HG02852 (cell line): Measurements from ENCODE around the gene STX16.
"Not testable (repeated sequence)": the region's sequence is repeated elsewhere in the genome, so short reads cannot be mapped to it uniquely, and the experiment has no call there.

Source experiments
- ATAC-seq: cut with Tn5 transposase; IDR thresholded peaks from one replicate; pipeline ENCODE4 v1.9.1; 2021; ENCODE audit warnings: mild to moderate bottlenecking, moderate library complexity; ENCODE audit not compliant: unreplicated experiment

STX16 gene

DNA sequence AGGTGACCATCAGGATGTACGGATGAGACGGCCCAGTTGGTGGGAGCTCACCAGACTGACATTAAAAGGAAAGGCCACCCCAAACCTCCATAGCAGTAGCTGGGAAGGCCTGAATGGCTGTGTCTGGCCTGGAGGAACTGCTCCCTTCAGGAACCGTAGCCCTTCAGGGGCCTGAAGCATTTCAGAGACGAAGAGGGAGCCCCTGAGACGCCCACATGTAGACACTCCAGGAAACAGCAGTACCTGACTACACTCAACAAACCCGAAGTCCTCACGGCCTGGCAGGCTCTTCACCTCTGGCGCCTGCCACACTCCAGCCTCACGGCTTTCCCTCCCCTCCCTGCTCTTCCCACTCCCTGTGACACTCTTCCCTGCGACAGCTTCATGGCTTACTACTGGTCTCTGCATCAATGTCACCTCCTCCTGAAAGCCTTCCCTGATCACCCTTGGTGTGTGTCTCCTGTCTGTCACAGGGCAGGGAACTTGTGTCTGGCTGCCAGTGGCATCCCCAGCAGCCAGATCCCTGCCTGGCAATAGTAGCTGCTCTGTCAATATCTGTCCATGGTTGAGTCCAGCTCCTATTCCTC, 14.6 kb upstream of the STX16 start:
- ATAC-seq = no peak

DNA sequence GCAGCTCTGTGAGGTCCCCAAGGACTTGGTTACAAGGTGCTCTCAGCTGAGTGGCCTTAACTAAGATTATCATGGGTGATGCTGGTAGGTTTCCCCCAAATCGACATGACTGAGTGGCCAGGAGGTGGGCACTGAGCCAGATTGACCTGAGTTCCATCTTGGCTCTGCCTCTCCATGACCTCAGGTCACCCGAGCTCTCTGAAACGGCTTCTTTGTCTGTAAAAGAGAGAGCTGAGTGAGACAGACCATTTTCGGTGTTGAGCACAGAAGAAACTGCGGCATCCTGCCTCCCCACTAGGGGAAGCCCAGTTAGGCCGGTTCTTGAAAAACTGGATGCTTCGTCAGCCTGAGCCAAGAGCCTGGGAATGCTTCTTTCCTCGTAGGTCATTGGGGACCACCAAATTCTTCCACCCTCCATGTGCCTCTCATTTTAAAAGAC, 14.1 kb upstream of the STX16 start:
- no peak for ATAC-seq

DNA sequence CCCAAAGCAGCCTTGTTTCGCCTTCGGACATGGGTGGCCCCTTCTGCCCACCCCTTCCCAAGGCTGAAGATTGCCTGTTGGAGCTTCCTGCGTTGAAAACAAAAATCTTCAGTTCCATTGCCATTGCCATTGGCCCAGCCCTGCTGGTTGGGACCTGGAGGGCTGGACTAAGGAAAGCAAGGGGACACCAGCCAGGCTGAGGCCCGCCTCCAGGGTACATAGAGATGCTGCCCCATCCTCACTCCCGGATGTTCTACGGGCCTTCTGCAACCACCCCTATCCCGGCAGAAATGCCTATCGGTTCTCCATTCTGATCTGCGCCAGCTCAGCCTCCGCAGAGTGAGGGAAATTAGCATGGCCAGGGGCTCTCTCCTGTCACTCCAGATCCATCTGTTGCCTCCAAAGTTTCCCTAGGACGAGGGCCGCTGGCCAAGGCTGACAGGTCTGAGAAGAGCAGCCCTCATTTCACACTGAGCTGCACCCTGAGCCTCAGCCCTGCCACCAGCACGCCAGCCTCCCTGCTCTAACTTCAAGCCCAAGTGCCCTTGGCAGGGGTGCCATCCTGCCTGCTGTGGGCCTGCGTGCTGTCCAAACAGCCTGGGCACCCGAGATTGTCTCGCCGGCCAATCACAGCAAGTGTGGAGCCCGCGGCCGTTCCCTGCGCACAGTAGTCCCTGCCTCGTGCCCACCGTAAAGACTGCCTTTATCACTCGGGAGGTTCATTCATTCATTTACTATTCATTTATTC, 13.4 kb upstream of the STX16 start:
- no peak for ATAC-seq

DNA sequence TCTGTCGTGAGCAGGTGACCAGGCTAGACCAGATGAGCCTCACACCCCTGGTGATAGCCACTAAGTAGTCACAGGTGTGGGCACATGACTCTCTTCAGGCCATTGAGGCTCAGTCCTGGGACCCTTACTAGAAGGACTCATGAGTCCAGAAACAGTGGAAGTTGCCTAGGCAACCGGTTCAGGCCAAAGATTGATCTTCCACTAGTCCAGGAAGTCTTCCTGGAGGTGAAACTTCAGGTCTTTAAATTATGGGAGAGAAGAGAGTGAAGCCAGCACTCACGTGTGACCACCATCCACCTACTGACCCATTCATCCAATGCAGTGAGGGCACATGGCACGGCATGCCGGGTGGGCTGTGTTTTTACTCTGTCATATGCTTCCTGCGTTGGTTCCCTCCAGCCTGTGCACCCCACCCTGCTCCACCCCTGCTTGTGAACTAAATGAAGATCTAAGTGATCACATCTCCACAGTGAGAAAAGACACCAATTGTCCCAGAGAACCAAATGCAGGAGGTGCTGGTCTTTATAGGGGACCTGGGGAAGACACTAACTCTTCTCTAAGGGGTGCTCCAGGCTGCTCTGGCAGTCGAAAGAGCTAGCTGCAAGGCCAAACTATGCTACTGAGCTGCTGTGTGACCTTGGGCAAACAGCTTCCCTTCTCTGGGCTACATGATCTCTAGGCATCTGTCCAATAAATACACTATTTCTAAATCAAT, 12.5 kb upstream of the STX16 start:
- ATAC-seq = no peak

DNA sequence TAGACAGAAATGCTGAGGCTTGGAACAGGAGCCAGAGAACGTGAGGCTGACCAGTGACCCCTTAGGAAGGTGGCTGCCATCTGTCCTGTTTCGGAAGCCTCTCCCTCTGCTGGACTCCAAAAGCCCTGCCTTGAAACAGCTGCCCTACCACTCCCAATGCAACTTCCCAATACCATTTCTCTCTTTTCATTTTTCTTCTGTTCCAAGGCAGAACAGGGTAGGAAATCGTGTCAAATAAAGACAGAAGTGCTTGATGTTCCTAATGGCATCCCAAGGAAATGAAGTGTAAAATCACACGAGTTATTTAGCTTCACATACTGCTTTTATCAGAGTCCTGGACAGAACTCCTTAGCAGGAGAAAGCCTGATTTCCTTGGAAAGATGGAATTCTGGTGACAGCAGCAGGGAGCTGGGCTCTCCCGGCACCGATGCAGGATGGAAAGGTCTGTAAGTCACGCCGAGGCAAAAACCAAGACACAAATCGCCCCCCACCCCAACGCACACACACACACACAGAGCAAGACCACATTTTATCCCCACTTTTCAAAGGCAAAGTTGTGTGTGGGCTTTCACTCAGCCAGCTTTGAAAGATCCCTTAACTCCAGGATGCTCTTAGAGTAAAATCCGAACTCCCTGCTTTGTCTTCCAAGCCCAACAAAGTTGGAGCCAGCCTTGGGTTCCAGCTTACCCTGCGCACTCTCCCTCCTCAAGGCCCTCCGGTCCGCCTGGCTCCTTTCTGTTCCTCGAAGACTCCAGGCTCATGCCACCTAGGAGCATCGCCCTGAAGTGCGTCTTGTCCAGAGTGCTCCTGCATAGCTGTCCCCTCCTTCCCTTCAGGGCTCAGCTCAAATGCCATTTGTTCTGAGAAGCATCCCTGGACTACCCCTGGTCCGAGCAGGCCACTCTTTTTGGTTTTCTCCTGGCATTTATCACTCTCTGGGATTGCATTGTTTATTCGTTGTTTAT, 11.6 kb upstream of the STX16 start:
- no peak for ATAC-seq

DNA sequence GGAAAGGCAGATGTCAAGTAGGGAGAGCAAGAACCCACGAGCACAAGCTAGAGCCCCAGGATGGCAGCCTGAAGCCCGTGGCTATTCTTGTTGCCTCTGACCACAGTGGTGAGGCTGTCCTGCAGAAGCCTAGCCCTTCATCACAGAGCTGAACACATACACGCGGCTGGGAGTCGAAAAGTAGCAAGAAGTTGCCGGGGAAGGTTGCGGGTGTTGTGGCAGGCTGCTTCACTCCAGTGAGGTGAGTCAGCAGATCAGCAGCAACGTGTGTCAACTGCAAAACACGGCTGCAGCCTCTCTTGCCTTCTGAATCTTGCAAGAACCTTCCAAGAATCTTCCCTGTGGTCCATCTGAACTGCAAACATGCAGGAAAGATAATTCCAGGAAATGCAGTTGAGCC, 10.6 kb upstream of the STX16 start:
- no peak for ATAC-seq

DNA sequence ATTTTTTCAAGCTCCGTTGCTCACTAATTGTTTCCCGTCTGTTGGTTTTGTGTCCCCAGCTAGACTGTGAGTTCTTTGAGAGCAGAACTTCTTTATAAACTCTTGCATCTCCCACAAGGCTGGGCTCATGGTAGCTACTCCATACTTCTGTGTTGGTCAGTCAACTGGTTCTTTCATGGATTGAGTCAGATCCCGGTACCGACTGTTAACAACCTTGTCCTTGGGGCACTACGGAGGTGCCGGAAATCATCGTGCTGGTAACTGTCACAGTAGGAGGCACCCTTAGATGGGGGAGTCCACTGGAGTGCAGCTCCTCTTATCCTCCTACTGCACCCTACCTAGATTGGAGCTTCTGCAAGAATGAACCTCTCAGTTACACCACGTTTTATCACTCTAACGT, 8.6 kb upstream of the STX16 start:
- ATAC-seq = no peak

DNA sequence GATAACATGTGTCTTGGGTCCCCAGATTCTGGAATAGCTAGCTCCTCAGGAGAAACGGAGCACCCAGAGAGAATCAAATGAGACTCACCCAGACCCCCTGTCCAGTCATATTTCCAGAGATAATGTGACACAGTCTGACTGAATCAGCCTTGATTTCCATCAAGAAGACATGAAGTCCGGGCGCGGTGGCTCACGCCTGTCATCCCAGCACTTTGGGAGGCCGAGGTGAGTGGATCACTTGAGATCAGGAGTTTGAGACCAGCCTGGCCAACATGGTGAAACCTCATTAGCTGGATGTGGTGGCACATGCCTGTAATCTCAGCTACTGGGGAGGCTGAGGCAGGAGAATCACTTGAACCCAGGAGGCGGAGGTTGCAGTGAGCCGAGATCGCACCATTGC, 8.2 kb upstream of the STX16 start:
- ATAC-seq = not testable (repeated sequence)

DNA sequence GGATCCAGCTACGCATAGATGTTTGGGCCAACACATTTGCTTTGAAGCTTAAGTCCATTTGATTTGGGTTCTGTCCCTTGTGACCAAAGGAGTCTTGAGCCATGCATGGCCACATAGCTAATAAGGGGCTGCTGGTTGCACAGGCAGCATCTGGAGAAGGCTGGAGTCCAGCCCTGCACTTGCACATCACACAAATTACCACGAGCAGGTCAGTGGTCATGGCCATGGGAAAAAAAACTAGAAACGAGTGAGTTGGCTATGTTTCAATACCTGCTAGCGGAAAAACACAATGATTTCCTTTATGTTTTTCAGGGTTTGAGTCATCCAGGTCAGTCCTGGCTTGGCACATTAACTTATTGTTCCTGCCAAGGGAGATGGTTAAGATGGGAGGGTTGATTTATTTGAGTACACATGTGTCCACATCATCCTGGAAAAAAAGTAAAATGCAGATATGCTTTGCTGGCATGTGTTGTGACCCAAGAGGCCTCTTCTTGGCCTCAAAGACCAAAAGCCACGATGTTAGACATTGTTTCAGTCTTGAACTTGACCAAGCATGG, 5.6 kb upstream of the STX16 start:
- no peak for ATAC-seq

DNA sequence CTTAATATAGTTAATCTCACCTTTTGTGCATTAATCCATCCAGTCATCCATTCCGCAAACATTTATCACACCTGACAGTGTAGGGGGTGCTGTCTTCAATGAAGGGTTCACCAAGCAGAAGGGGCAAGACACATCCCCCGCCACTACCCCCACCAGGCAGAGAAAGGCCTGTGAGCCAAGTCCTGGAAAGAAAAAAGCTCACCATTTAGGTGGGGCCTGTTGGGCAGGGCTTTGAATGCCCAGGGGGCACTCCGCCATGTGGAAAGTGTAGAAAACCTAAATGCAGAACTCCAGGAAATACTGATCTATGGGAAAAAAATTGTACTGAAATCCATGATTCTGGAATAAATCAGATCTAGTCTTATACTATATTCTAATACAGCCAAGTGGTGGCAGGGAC, 4.8 kb upstream of the STX16 start:
- no peak for ATAC-seq

DNA sequence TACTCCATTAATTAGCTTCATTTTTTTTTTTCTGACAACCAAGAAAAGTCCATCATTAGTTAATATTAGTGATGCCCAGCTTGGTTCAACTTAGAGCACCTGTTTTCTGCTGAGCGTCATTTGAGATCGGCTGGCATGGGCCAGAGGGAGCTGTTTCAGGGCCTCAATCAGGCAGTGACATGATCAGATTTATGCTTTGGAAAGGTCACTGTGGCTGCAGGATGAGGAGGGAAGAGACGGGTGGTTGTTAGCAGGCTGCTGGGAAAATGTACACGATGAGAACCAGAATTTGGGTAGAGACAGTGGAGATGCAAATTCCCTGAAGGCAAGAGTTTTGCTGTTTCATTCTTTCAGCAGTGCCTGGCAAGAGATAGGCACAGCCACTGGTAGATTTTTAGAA, 4.4 kb upstream of the STX16 start:
- no peak for ATAC-seq

DNA sequence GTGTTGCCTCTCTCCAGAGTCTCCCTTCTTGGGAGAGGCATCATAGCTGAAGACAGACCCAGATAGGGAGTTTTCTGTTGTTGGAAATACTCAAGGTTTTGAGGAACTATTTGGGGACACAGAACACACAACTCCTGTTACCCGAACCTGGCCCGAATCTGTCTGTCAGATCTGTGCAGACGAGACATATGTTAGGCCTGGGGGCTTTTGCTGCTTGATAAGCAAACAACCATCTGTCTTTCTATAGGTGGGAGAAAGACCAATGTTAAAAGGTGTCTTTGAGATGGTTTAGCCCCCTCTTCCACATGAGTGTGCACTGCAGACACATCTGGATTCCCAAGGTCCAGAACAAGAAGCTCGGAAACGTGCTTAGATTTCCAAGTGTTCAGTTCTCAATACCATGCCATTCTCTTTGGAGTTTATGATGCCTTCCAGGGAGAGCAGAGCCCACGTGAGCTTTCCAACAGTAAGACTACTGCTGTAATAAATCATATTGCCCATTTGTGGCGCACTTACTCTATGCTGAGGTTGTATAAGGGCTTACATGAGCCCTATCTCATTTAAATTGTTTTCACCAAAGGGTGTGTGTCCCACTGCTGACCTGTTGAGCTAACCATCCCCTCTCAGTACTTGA, 3.8 kb upstream of the STX16 start:
- no peak for ATAC-seq

DNA sequence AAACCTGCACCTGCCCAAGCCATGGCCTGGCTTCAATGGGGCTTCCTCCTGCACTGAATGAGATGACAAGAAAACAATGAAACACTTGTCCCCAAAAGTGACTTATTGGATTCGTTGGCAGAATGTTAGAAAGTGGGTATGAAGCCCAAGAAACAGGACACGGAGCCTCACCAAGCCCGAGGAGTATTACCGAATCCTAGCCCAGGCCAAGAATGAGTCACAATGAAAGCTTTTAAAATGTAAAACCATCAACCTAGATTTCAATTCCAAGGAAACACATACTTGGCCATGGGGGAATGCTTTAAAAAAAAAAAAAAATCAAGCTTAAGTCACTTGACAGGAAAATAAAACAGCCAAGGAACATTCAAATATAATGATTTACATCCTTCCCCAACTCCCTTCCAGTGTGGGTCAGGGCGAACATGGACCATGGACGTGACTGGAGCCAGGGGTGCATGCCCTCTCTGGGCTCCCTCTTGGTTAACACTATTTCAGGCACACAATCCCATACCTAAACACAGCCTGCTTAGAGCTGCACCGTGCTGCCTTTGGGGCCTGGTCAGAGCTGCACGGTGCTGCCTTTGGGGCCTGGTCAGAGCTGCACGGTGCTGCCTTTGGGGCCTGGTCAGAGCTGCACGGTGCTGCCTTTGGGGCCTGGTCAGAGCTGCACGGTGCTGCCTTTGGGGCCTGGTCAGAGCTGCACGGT, 3.1 kb upstream of the STX16 start:
- ATAC-seq = no peak

DNA sequence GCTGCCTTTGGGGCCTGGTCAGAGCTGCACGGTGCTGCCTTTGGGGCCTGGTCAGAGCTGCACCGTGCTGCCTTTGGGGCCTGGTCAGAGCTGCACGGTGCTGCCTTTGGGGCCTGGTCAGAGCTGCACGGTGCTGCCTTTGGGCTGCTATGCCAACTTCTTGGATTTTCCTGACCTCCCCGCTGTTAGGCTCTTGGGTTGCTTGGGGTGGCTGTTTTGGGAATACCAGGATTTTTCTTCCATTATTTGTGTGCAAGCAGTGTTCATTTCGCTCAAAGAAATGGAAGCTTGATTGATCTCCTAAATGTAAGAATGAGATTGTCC, 2.6 kb upstream of the STX16 start:
- ATAC-seq = not testable (repeated sequence)

DNA sequence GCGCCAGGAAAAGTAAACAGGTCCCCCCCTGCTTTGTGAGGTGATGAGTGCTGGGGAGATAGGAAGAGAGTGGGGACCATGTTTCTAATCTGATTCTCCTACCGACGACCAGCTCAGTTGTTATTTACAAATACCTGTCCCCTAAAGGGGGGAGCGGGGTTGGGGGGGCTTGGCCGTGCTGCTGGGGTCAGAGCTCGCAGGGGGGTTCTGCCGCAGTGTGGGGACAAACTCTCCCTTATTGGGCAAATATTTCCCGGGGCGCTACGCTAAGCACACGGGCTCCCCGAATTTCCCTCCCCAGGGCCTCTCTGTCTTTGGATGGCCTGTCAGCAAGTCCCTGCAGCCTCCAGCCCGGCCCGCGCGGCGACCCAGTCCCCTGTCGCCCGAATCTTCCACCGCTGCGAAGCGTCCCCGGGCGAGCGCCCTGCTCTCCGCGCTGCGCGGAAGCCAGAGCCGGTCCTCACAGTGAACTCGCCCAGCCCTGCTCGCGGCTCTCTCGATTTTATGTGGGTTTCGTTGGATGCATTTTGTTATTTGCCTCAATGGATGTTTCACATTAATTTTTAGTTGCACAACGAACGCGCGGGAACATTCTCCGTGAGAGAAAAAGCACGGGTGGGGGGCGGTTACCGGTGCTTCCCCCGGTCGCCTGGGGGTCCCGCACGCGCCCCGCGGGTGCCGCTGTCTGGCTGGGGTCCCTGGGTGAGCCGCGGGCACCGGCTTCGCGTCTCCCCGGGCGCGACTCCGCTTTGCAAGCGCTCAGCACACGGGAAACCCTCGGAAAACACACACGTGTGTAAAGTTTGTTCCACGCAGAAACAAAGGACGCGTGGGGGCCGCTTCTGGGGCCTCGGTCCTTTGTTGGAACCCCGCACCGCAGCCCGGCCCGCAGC, 1.5 kb upstream of the STX16 start:
- ATAC-seq = no peak

DNA sequence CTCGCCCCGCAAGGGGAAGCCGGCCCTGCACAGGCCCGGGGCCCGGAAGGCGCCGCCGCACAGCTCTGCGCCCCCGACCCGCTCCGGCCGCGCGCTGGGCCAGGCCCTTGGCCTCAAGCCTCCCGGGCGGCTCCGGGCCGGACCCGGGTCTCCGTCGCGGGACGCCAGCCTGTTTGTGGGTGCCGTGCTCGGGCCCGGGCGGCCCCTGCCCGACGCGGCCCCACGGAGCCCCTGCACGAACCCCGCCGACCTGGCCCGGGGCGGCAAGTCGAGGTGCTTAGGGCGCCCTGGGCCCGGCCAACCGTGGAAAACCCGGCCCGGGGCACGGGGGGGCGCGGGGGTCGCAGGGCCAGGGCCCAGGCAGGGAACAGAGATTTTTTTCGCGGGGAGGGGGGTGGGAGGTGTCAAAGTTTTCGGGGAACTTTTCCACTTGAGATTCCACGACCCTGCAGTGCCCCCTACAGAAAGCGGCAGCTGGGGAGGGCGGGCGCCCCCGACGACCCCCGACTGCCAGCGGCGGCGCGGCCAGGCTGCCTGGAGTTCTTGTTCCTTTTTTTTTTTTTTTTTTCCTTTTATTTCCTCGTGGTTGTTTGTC, 805 bp upstream of the STX16 start:
- ATAC-seq = peak; percentile 23

DNA sequence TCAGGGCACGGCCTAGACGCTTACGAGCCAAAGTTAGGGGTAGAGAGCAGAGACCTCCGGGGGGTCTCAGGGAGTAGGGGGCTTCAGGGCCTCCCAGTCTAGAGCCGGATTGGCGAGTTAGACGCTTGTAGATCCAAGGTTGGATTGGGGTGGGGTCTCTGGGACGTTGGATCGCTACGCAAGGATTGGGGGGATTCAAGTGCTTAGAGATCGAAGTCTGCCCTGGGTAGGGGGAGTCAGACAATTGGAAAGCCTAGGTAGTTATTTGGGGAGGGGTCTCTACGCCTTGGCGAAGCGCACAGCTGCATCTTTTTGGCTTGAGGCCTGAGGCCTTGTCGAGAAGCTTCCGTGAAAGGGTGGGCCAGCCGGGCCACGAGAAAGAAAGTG, 469 bp downstream of the STX16 start:
- no peak for ATAC-seq

DNA sequence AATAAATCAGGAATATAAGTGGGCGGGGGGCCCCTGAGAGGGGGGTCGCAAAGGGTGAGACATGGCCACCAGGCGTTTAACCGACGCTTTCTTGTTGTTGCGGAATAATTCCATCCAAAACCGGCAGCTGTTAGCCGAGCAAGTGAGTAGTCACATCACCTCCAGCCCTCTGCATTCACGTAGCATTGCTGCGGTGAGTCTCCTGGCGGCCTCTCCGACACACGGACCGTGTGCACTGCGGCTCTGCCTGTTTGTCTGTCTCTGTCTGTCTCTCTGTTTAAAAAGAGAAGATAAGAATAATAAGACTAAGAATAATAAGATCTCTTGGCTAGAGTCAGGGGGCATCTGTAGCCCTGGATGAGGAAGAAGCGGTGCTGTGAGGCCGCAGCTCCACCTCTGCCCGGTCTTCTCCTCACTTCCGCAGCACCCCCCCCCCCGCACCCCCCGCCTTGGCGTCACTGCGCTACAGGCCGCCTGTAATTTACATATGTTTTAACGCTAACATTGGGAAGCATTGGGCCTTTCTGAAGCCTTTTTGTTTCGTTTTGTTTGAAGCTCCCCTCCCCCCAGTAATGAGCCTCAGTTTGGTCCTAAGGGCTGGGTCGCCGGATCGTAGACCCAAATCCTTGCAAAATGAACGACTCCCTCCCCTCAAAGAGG, 993 bp downstream of the STX16 start:
- peak; percentile 35 for ATAC-seq
